C1 segment of cervical spinal cord (tissue), 14 donors: ENCODE measurements around the gene ADI1.
A peak's percentile ranks its signal among the peaks of the same experiment; 100 is the strongest.
"Not testable (repeated sequence)": the region's sequence is repeated elsewhere in the genome, so short reads cannot be mapped to it uniquely, and the experiment has no call there.

Source experiments
- DNase-seq, 14 donors: peaks; one replicate each; lab custom pipeline; 2025; lab: John Stamatoyannopoulos, UW

Gene ADI1

GRCh38 chr2:3529316-3530025, 10.1 kb upstream of the ADI1 start:
- DNase-seq = no peak

DNA sequence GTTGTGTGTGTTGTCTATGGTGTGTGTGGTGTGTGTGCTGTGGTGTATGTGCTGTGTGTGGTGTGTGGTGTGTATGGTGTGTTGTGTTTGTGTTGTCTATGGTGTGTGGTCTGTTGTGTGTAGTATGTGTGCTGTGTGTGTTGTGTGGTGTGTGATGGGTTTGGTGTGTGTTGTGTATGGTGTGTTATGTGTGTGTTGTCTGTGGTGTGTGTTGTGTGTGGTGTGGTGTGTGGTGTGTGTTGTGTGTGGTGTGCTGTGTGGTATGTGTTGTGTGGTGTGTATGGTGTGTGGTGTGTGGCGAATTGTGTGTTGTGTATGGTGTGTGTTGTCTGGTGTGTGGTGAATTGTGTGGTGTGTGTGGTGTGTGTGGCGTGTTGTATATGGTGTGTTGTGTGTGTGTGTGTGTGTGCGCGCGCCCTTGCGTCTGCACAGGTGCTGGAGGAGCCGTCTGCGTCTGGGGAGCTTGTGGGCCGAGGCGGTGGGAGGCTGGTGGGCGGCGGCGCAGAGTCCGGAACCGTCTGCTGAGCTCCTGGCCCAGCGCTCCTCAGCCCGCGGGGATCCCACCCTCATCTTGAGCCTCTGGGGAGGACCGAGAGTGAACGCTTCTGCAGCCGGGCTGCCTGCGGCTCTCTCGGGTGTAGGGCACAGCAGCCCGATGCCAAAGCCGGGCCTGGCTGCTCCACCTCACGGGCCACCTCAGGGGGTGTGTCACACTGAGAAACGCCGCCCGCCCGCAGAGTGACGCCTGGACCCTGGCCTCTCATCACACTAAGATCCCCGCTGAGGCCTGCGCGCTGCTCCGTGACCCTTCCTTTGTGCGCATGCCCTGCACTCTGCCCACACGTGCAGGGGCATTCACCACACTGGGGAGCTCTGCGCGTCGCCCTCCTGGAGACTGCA, 8.8 kb upstream of the ADI1 start:
- no peak for DNase-seq

GRCh38 chr2:3526871-3527270, 7.5 kb upstream of the ADI1 start:
- no peak for DNase-seq

DNA sequence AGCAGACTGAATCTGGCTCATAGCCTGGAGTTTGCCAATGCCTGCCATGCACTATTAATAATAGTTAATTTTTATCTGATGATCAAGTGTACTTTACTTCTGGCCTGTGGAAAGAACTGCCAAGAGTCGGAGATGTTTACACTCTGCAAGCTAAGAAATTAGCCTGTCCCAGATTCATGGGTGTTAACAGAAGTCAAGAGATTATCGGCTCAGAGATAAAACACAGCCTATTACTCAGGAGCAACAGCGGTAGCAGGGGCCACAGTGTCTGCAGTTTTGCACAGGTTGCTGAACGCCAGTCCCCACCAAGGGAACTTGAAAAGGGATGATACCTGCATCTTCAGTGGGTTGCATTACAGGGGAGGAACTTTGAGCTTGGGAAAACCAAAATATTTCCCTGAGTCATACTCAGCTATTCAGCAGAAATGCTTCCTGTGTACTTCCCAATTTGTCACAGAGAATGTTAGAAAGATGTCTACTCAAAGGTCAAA, 4.3 kb upstream of the ADI1 start:
- no peak for DNase-seq

- peak in 1 of 14 donors; percentile 75 for DNase-seq
These were observed 3.7 kb upstream of the ADI1 start for GRCh38 chr2:3522961-3523421.

DNA sequence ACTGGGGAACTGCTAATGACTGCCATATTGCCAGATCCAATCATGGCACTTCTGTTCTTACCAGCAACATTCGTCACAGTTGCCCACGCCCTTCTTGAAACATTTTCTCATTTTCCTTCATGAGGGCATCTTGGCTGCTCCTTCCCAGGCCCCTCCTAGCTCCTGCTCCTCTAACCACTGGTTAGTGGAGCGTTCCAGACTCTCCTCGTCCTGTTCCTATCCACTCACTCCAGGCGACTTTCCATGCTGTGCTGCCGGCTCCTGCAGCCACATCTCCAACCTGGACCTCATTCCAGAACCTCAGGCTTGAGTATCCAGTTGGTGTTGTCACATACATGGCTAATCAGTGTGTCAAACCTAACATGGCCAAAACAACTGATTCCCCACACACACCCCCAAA, 1.3 kb upstream of the ADI1 start:
- DNase-seq = no peak

DNA sequence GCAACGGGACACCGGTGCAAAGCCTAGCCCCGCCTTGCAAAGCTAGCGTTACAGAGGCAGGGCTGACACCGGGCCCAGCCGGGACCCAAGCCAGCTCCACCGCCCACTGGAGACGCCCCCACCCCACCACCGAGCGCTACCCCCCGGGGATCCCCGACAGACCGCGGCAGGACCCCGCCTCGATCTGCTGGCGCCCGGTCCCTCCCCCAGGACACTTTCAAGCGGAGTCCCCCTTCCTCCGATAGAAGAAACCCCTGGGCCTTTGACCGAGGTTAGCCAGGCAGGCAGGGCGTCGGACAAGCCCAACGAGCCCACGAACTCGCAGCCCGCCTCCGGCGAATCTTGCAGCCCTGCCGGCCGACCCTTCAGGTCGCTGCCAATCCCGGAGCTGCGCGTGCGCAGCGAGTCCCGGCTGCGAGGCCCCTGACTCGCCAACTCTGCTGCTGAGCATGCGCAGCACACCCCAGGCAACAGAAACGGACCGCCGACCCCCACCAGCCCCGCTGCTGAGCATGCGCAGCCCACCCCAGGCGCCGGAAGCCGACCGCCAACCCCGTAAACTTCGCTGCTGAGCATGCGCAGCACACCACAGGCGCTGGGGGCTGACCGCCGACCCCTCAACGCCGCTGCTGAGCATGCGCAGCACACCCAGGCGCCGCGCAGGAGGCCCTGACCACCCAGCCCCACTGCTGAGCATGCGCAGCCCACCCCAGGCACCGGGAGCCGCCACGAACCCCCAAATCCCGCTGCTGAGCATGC, 656 bp downstream of the ADI1 start:
- DNase-seq = peak; percentile 87 to 99 (median 96)

- no peak for DNase-seq
These were observed 1.3 kb downstream of the ADI1 start for GRCh38 chr2:3517948-3518495.

- no peak for DNase-seq
These were observed 2.5 kb downstream of the ADI1 start for GRCh38 chr2:3516831-3517230.

- DNase-seq = not testable (repeated sequence)
These were observed 3.9 kb downstream of the ADI1 start for GRCh38 chr2:3515438-3515837.

DNA sequence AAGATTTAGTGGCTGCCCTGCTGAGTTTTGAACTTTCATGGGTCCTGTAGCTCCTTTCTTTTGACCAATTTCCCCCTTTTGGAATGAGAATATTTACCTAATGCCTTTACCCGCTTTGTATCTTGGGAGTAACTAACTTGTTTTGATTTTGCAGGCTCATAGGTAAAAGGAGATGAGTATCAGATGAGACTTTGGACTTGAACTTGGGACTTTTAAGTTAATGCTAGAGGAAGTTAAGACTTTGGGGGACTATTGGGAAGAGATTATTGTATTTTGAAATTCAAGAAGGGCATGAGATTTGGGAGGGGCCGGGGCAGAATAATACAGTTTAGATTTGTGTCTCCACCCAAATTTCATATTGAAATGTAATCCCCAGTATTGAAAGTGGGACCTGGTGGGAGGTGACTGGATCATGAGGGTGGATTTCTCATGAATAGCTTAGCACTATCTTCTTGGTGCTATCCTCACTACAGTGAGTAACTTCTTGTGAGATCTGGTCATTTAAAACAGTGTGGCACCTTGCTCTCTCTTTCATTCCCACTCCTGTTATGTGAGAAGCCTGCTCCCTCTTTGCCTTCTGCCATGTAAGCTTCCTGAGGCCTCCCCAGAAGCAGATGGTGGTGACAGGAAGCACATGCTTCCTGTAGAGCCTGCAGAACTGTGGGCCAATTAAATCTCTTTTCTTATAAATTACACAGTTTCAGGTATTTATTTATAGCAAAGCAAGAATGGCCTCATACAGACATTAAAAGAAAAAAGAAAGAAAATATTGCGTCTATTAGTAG, 6.1 kb downstream of the ADI1 start:
- peak in 1 of 14 donors; percentile 62 for DNase-seq

DNA sequence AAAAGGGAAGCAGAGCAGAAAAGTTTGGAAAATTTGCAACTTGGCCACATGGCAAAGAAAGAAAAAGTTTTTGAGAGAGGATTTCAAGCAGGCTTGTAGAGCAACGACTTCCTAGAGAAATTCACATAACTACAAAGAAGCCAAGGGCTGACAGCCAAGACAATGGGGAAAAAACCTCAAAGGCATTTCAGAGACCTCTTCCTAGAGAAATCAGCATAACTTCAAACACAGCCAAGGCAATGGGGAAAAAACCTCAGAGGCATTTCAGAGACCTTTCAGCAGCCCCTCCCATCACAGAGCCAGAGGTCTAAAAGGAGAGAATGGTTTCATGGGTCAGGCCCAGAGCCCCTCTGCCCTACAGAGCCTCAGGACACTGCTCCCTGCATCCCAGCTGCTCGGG, 7.2 kb downstream of the ADI1 start:
- DNase-seq = no peak

DNA sequence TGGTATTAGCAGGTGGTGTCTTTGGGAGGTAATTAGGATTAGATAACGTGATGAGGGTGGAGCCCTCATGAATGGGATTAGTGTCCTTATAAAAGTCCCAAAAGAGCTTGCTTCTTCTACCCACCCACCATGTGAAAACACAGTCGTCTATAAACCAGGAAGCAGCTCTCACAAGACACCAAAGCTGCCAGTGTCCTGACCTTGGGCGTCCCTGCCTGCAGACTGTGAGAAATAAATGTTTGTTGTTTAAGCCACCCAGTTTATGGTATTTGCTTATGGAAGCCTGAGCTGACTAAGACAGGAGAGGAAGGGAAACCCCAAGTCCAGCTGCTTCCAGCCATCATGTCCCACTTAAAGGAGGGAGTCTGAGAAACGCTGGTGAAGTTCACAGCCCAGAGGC, 13.6 kb downstream of the ADI1 start:
- no peak for DNase-seq

DNA sequence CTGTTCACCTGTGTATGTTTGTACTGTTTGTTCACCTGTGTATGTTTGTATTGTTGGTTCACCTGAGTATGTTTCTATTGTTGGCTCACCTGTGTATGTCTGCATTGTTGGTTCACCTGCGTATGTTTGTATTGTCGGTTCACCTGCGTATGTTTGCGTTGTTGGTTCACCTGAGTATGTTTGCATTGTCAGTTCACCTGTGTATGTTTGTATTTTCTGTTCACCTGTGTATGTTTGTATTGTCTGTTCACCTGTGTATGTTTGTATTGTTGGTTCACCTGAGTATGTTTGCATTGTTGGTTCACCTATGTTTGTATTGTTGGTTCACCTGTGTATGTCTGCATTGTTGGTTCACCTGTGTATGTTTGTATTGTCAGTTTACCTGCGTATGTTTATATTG, 14.6 kb downstream of the ADI1 start:
- DNase-seq = no peak

DNA sequence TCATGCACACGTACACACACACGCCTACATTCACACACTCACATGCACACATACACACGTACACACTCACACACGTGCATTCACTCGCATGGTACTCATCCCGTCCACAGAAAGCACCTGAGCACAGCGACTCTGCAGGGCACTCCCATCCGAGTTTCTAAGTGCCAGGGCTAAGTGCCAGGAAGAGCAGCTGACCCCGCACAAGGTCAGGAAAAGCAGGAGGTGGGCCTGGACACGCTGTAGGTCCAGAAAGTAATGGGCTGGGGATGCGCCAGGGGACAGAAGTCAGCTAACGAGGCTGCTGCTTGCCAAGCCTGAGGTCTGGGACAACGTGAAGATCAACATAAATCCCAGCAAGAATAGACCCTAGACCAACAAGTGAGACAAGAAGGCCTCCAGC, 15.8 kb downstream of the ADI1 start:
- no peak for DNase-seq

GRCh38 chr2:3503046-3503445, 16.3 kb downstream of the ADI1 start:
- DNase-seq = no peak

DNA sequence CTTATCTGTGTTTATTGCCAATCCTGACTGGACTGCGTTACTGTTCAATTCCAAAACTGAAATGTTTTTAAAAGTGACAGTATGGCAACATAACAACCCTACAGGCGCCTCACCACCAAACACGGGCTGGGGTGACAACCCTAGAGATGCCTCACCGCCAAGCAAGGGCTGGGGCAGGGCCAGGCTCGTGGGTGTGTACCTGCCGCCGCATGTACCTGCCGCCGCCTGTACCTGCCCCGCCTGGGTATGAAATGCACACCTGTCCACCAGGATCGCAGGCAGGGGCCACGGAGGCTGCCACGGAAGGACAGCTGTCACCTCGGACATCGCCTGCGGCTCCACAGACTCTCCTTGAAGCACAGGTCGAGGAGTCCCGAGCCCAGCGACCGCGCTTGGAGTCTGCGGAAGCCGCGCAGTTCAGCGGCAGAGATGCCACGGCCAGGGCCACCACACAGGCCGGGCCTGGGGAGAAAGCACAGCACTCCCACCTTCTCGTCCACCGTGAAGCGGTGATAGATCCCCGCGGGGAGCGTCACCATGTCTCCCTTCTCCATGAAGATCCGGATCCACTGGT, 18.9 kb downstream of the ADI1 start:
- DNase-seq = no peak

- no peak for DNase-seq
These were observed 20.4 kb downstream of the ADI1 start for GRCh38 chr2:3498783-3499394.

DNA sequence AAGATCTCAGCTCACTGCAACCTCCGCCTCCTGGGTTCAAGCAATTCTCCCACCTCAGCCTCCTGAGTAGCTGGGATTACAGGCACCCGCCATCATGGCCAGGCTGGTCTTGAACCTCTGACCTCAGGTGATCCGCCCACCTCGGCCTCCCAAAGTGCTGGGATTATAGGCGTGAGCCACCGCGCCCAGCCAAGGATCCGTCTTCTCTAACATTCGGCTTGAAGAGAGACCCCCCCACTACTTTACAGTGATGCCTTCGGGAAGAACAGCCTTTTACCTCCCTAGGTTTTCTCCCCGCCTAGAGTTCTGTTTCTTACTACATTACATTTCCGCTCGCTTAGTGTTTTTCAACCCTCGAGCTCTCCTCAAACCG, 22.6 kb downstream of the ADI1 start:
- DNase-seq = not testable (repeated sequence)
